AG04449 (cell line): ENCODE data around the gene GRIA1.

Experiments
- CTCF ChIA-PET: fragments of 350-600 bp; formaldehyde crosslinking; extraction: SDS; loops from one replicate; lab custom pipeline; 2021; ENCODE audit warnings: antibody characterized with exemption; lab: Yijun Ruan, JAX
- POLR2A ChIA-PET: fragments of 400-600, 350-600 bp; formaldehyde crosslinking; extraction: SDS; loops from one replicate; lab custom pipeline; 2020; ENCODE audit warnings: antibody characterized with exemption, inconsistent platforms; lab: Yijun Ruan, JAX
- DNase-seq: peaks from one replicate; pipeline ENCODE4 v3.0.0-alpha.2; 2010; ENCODE audit warnings: low read depth, low spot score
- H3K4me3 ChIP-seq: 2 replicates; pipeline ENCODE4 v1.5.1; 2011; ENCODE audit warnings: low read depth, mild to moderate bottlenecking, control low read depth, low read length
- TF ChIP-seq, protein P1 (sequence below): IDR thresholded peaks from one replicate; pipeline ENCODE4 v1.5.1; 2011; ENCODE audit warnings: mild to moderate bottlenecking, moderate library complexity, low read length, control low read depth, inconsistent platforms; ENCODE audit not compliant: insufficient read depth; ENCODE audit errors: missing control alignments

Gene GRIA1

DNA sequence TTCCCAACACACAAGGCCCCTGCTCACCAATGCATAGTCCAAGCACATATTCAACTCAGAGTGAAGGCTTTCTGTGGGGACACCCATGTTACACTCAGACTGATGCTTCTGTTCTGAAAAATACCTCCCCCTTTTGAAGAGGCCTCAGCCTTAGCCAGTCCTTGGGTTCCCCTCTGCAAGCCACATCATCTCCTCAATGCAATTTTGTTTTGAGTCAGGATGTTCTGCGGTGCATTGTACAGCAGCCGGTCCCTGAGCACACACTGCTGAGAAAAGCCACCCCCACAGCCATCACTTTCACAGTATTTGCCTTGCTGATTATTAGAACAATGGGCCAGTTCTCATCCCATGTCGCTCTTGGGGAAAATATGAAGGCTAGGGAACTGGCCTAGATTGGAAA lies 307.0 kb downstream of the GRIA1 start:
- CTCF ChIA-PET = interaction anchor here (1.0 kb wide), 1 partner anchor 166 kb away, joined by 4 read pairs; no protein-coding TSS in a partner anchor
- H3K4me3 ChIP-seq = no peak overlapping the region
- POLR2A ChIA-PET = no interaction called here
- TF ChIP-seq, protein P1, sequence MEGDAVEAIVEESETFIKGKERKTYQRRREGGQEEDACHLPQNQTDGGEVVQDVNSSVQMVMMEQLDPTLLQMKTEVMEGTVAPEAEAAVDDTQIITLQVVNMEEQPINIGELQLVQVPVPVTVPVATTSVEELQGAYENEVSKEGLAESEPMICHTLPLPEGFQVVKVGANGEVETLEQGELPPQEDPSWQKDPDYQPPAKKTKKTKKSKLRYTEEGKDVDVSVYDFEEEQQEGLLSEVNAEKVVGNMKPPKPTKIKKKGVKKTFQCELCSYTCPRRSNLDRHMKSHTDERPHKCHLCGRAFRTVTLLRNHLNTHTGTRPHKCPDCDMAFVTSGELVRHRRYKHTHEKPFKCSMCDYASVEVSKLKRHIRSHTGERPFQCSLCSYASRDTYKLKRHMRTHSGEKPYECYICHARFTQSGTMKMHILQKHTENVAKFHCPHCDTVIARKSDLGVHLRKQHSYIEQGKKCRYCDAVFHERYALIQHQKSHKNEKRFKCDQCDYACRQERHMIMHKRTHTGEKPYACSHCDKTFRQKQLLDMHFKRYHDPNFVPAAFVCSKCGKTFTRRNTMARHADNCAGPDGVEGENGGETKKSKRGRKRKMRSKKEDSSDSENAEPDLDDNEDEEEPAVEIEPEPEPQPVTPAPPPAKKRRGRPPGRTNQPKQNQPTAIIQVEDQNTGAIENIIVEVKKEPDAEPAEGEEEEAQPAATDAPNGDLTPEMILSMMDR = no peak
- DNase-seq = no peak

DNA sequence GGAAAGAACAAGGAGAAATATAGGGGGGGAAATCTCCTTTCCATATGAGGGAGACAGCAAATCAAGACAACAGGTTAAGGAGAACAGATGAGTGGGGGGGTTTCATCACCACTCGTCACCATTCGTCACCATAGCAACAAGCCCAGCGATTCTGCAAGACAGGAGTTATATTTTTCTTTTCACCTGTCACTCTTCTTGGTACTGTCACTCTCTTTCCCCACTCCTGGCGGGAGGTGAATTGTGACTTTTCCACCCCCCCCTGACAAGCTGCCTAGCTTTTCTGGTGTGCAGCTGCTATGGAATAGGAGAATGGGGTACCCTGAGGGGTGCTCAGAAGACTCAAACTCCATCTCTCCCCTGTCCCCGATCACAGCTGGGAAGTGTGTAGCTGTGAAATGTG lies 308.4 kb downstream of the GRIA1 start:
- TF ChIP-seq, protein P1 = no peak
- H3K4me3 ChIP-seq = no peak overlapping the region
- ChIA-PET POLR2A (no interaction called here), CTCF (interaction anchor here (1.4 to 1.6 kb wide), 2 partner anchors 166 to 167 kb away, joined by 3 to 5 read pairs; no protein-coding TSS in a partner anchor)
- no peak for DNase-seq

DNA sequence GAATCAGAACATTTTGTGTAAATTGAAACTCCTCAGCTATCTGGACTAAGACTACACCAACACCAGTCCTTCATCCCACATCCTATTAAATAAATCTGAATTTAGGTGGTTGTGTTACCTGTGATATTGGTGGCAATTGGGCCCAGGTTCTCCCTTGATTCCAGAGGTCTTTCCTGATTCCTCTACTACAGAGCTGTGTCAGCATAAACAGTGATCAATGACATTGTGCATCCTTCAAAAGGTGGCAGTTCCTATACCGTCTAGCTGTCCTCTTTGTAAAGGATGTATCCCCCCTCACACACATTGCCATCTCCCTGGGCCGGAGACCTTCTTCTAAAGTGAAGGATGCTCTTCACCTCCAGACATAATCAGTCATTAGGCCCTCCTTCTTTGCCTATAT lies 309.0 kb downstream of the GRIA1 start:
- POLR2A ChIA-PET = no interaction called here
- TF ChIP-seq, protein P1 = no peak

DNA sequence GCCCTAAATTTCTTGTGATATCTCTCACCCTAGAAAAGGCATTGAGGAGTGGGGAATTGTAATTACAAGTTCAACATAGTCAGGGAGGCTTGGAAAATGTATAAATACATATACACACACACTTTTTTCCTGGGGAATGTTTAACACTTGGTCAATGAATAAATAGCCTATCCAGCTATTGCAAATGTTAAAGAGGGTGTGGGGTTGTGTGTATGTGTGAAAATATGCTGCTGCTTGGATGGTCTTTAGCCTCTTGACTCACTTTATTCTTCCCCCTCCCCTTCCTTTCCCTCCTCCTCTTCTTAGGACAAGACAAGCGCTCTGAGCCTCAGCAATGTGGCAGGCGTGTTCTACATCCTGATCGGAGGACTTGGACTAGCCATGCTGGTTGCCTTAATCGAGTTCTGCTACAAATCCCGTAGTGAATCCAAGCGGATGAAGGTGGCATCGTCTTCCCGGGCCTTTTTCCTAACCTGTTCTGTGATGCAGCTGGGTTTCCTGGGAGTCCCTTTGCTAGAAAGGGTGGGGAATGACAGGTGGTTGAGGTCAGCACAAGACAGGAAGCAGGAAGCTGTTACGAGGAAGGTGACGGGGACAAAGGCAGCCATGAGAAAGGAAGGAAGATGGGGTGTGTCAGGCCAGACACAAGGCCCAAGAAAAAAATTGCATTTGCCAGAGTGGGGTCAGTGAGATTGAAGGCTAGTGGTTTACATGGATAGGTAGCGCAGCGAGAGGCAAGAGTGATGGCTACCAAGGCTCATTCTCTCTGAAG lies 311.8 kb downstream of the GRIA1 start:
- H3K4me3 ChIP-seq = no peak overlapping the region
- POLR2A ChIA-PET = no interaction called here
- CTCF ChIA-PET = interaction anchor here (0.6 to 1.0 kb wide), 2 partner anchors 163 to 1335 kb away, joined by 3 read pairs; no protein-coding TSS in a partner anchor
- no peak for DNase-seq
- TF ChIP-seq, protein P1 = no peak

More for the DNA sequence above, 309.0 kb downstream of the GRIA1 start:
- no peak overlapping the region for H3K4me3 ChIP-seq
- CTCF ChIA-PET = interaction anchor here (1.4 to 1.6 kb wide), 2 partner anchors 165 to 167 kb away, joined by 3 to 5 read pairs; no protein-coding TSS in a partner anchor
- no peak for DNase-seq

DNA sequence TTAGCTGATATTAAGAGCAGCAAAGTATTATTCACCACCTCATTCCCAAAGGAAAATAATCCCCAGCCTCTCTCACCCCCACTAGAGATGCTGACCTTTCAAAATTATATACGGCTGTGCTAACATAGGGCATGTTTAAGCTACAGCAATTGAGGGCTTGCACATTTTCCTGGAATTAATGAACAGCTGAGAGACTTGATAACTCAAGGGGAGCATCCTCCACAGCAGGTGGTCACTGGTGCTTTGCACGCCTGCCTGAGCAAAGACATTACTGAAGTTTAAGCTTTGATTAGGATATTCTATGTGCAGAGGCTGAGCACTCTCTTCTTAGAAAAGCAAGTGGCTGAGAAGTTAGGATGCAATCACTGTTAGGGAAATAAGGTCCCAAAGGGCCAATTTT lies 317.3 kb downstream of the GRIA1 start:
- DNase-seq = no peak
- no peak overlapping the region for H3K4me3 ChIP-seq
- TF ChIP-seq, protein P1 = no peak
- CTCF ChIA-PET = interaction anchor here (1.3 to 2.1 kb wide), 2 partner anchors 12 to 157 kb away, joined by 5 to 8 read pairs; no protein-coding TSS in a partner anchor
- POLR2A ChIA-PET = interaction anchor here (0.6 kb wide), 1 partner anchor 153 kb away, joined by 3 read pairs; no protein-coding TSS in a partner anchor

DNA sequence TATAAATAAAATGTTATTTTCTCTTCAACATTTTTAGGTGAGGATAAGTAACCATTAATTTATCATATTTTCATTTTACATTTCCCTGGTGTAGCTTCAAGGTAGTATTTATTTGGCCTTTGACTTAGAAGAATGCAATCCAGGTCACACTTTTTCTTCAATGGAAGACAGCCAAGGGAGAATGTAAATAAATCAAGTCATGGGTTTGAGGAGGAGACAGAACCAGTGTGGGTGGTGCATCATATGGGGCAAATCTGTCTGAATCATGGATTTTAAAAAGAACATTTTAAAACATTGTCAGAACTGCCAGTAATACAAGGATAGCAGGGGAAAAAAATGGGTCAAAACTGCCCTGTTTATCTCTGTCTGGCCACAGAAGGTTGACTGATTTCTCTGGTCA lies 318.7 kb downstream of the GRIA1 start:
- no peak overlapping the region for H3K4me3 ChIP-seq
- TF ChIP-seq, protein P1 = no peak
- no peak for DNase-seq
- ChIA-PET CTCF (no interaction called here), POLR2A (no interaction called here)
